Nucleus accumbens (tissue), 56 donors: ENCODE results near the gene CHM.

Experiments used
- DNase-seq, 56 donors: peaks; one replicate each; lab custom pipeline; 2025; lab: John Stamatoyannopoulos, UW

Gene CHM

GRCh38 chrX:85914431-85914830 is 132.9 kb downstream of the CHM start:
- DNase-seq, result no peak

GRCh38 chrX:85907316-85907715 is 140.0 kb downstream of the CHM start:
- no peak for DNase-seq

- DNase-seq, result no peak
Measured at GRCh38 chrX:85906399-85906798, 141.0 kb downstream of the CHM start.

- DNase-seq, result no peak
Measured at GRCh38 chrX:85905851-85906250, 141.5 kb downstream of the CHM start.

GRCh38 chrX:85903692-85904471 is 143.5 kb downstream of the CHM start:
- DNase-seq, result no peak

GRCh38 chrX:85897362-85898126 is 149.8 kb downstream of the CHM start:
- DNase-seq, result no peak

GRCh38 chrX:85882601-85883000 is 164.8 kb downstream of the CHM start:
- no peak for DNase-seq

- DNase-seq, result no peak
Measured at GRCh38 chrX:85870585-85870984, 176.8 kb downstream of the CHM start.

- DNase-seq, result no peak
Measured at GRCh38 chrX:85865324-85865723, 182.0 kb downstream of the CHM start.

- no peak for DNase-seq
Measured at GRCh38 chrX:85859426-85859825, 187.9 kb downstream of the CHM start.

- DNase-seq, result peak in 5 of 56 donors; percentile 0 to 9 (median 0)
Measured at GRCh38 chrX:85851418-85851817, 195.9 kb downstream of the CHM start.

- no peak for DNase-seq
Measured at GRCh38 chrX:85836868-85837267, 210.5 kb downstream of the CHM start.

GRCh38 chrX:85828771-85829170 is 218.6 kb downstream of the CHM start:
- DNase-seq, result no peak

- DNase-seq, result no peak
Measured at GRCh38 chrX:85815203-85815751, 232.1 kb downstream of the CHM start.
